ENCODE results near the gene ANKRD24. TPM values are rescaled to one million over a fixed set of nuclear protein-coding genes. Genes with fewer than 3 reads are reported as not detected.

Gene ANKRD24
- total RNA-seq, 1 experiment from 2014 or later: 2.4 TPM

DNA sequence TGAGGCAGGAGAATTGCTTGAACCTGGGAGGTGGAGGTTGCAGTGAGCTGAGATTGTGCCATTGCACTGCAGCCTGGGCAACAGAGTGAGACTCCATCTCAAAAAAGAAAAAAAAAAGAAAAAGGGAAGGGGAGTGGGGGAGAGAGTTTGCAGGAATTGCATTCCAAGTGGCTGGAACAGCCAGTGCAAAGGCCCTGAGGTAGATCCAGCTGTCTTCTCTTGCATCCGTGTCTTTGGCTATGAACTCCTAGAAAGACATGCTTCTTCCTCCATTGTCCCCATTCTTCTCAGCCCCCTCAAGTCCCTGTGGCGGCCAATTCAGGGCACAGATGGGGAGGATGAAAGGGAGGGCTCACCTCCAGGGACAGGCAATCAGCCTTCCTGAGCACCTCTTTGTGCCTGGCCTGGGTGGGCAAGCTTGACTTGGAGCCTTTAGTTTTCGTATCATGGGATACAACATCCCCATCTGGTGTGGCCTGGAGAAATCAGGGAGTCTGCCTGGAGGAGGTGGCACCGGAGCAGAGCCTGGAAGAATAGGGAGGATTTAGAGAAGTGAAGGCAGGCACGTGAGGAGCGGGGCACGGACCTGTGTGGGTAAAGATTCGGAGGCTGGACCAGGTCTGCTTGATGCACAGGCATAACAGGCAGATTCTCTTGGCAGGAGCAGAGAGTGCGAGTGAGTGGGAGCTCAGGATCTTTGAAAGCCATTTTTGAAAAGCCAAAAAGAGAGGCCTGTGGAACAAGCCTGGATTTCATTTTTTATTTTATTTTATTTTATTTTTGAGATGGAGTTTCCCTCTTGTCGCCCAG is 5.0 kb downstream of the ANKRD24 start:
- Histone ChIP-seq H3K4me2 (ENCODE audit: insufficient read depth, insufficient read length, low read length) (no peak overlapping the region), H3K79me2 (ENCODE audit: insufficient read depth, low read length) (no peaks in the 10 kb centered on the region), H3K9ac (ENCODE audit: extremely low read depth, insufficient read length, low read length) (no peak overlapping the region), H2AFZ (ENCODE audit: low read length) (no peak overlapping the region), H2BK5ac (ENCODE audit: insufficient read length, low read length) (no peak overlapping the region), H3T11ph (ENCODE audit: low read length) (no peak overlapping the region), H3K4me1 (ENCODE audit: insufficient read depth, low read length) (no peaks in the 10 kb centered on the region), H4K8ac (replicated peaks; ENCODE audit: insufficient read length, low read depth, low read length) (no peak overlapping the region), H3K27me3 (ENCODE audit: insufficient read depth, low read length) (no peaks in the 10 kb centered on the region), H2BK20ac (ENCODE audit: low read depth, low read length, poor library complexity, severe bottlenecking) (no peak overlapping the region), H3K14ac (ENCODE audit: insufficient read depth, low read length) (no peak overlapping the region; the same call in 1 of the 2 replicates), H3K4ac (ENCODE audit: low read depth, low read length) (no peak overlapping the region), H4K91ac (ENCODE audit: insufficient read length, low read depth, low read length) (no peak overlapping the region), H3K18ac (ENCODE audit: insufficient read length, low read depth, low read length) (no peak overlapping the region), H2AK5ac (ENCODE audit: insufficient read length, low read length) (no peak overlapping the region), H4K5ac (ENCODE audit: insufficient read length, low read depth, low read length) (no peak overlapping the region), H3K27ac (ENCODE audit: insufficient read length, low read depth, low read length) (no peak overlapping the region), H3K23me2 (ENCODE audit: insufficient read length, low read depth, low read length, poor library complexity, severe bottlenecking) (no peaks in the 10 kb centered on the region), H4K20me1 (ENCODE audit: control insufficient read depth, insufficient read depth, insufficient read length) (no peaks in the 10 kb centered on the region), H2BK12ac (ENCODE audit: insufficient read length, low read depth, low read length) (no peak overlapping the region), H3K23ac (ENCODE audit: insufficient read length, low read depth, low read length) (no peak overlapping the region), H2BK120ac (ENCODE audit: low read depth, low read length, poor library complexity, severe bottlenecking) (no peak overlapping the region), H3K9me3 (ENCODE audit: control insufficient read depth, low read depth, low read length) (no peaks in the 10 kb centered on the region), H3K79me1 (ENCODE audit: insufficient read depth, low read depth, low read length, poor library complexity, severe bottlenecking) (no peaks in the 10 kb centered on the region), H2BK15ac (ENCODE audit: low read depth, low read length) (no peak overlapping the region), H3K56ac (ENCODE audit: insufficient read length, low read depth, low read length) (no peak overlapping the region)
- H3K9me3 Mint-ChIP-seq: no peaks in the 10 kb centered on the region; a peak in 1 of 5 replicates
- peaks cover 8% of the 10 kb centered on the region for H3K27me3 Mint-ChIP-seq (ENCODE audit: low read depth)
- WGBS (ENCODE audit: extremely low coverage, insufficient read length, low lambda C conversion rate): no CpG with 5 or more reads among the region's 10 CpGs
- DNase-seq: no peak
- no peak overlapping the region for H3K4me3 Mint-ChIP-seq
- H3K36me3 Mint-ChIP-seq (ENCODE audit: insufficient read depth in 1 of 3, low read depth in 3 of 3): no peaks in the 10 kb centered on the region
- H3K27ac Mint-ChIP-seq: no peak overlapping the region
- TF ChIP-seq CTCF (conservative IDR thresholded peaks at IDR 0.05): no peak
- H3K4me1 Mint-ChIP-seq: peaks cover 9 to 29% of the 10 kb centered on the region in 2 experiments

Data from H9 (cell line).